ENCODE results near the gene BNC1. TPM values are rescaled to one million over a fixed set of nuclear protein-coding genes. Genes with fewer than 3 reads are reported as not detected.

Gene BNC1
- total and polyA plus RNA-seq, 2 of the 4 experiments (the other 2 are of a cell fraction): 0.38 to 0.54 TPM

DNA sequence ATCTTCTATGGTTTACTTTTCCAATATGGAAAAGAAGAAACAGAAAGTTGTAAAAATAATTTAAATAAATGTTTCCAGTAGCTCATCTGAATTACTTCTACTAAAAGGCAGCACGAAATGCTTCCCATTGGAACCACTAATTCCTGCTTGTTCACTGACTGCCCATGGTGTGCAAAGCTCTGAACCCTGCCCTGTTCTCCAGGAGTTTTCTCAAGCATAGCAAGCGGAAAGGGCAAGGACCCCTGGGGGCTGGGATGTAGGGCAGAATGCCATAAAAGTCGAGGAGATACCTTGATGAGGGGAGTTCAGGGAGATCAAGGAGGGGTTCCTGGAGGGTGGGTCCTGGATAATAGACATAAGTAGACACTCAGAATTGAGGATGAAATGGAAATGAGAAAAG lies 35.3 kb upstream of the BNC1 start:
- Histone ChIP-seq H4K5ac (ENCODE audit: low read depth, low read length) (no peak overlapping the region), H3K9ac (ENCODE audit: low read depth, low read length) (no peak overlapping the region), H2BK20ac (ENCODE audit: low read depth, low read length) (no peak overlapping the region), H3K27me3 (ENCODE audit: control insufficient read depth, insufficient read depth, low read length) (no peaks in the 10 kb centered on the region), H3K23ac (ENCODE audit: low read depth, low read length) (no peak overlapping the region), H3K4me2 (ENCODE audit: low read depth, low read length) (no peak overlapping the region), H2BK15ac (ENCODE audit: low read depth, low read length) (no peak overlapping the region), H3K56ac (ENCODE audit: extremely low read depth, insufficient read depth, low read length) (no peak overlapping the region), H2BK120ac (ENCODE audit: low read depth, low read length) (no peak overlapping the region), H3K18ac (ENCODE audit: low read depth, low read length) (no peak overlapping the region), H3K14ac (replicated peaks; ENCODE audit: low read depth, low read length) (no peak overlapping the region), H2AFZ (replicated peaks; ENCODE audit: low read length, poor library complexity) (no peak overlapping the region), H2AK9ac (replicated peaks; ENCODE audit: low read depth, low read length, poor library complexity) (no peak overlapping the region), H3K4ac (ENCODE audit: low read depth, low read length) (no peak overlapping the region), H3K4me3 (ENCODE audit: insufficient read depth, low read depth, low read length) (no peak overlapping the region), H3K36me3 (ENCODE audit: control insufficient read depth, insufficient read depth, low read length) (no peaks in the 10 kb centered on the region), H4K8ac (ENCODE audit: low read depth in 2 of 2, low read length in 2 of 2) (no peak overlapping the region), H2BK5ac (ENCODE audit: low read depth, low read length, poor library complexity, severe bottlenecking) (no peak overlapping the region), H3K9me3 (ENCODE audit: control insufficient read depth, insufficient read depth, low read length) (no peaks in the 10 kb centered on the region), H4K20me1 (ENCODE audit: insufficient read depth, low read length) (no peaks in the 10 kb centered on the region), H2AK5ac (ENCODE audit: low read depth, low read length) (no peak overlapping the region), H3K4me1 (ENCODE audit: control insufficient read depth, insufficient read depth, low read length) (no peaks in the 10 kb centered on the region), H3K27ac (ENCODE audit: insufficient read depth, low read length) (no peak overlapping the region), H4K91ac (ENCODE audit: insufficient read depth, low read depth, low read length) (no peak overlapping the region), H3K9me1 (ENCODE audit: insufficient read depth, low read length) (no peaks in the 10 kb centered on the region), H3K79me1 (ENCODE audit: low read depth in 1 of 2, low read length in 2 of 2) (no peaks in the 10 kb centered on the region)
- POLR2A ChIA-PET (ENCODE audit: unreplicated experiment): no interaction called here
- CTCF ChIA-PET: no interaction called here
- BruUV-seq (replicated peaks): no TSS peak
- intact Hi-C loops (cut with micrococcal nuclease) (loop anchor here (2.0 to 5.0 kb wide), 2 partner anchors 17 to 32 kb away; no protein-coding TSS in a partner anchor), dilution Hi-C loops (cut with HindIII; ENCODE audit: low sequenced_read_pairs, unreplicated experiment) (no loop called here), in situ Hi-C loops (cut with MboI; ENCODE audit: low sequenced_read_pairs) (loop anchor here (10.0 kb wide), 1 partner anchor 65 kb away; no protein-coding TSS in a partner anchor)
- TF ChIP-seq MAFK (IDR thresholded peaks at IDR 0.05; ENCODE audit: low read depth, low read length): no peak
- ATAC-seq (ENCODE audit: low read depth) (no peak), DNase-seq (no peak)
- WGBS, 2 experiments (ENCODE audit: extremely low coverage in 2 of 2, insufficient read length in 1 of 2): no CpG with 5 or more reads among the region's 3 CpGs

Measured in IMR-90 (cell line).